Omental fat pad (tissue), 4 donors: ENCODE results near the gene INSIG2. TPM values are rescaled to one million over a fixed set of nuclear protein-coding genes. Genes with fewer than 3 reads are reported as not detected.

ENCODE experiments used
- ATAC-seq: fragments of 150-250 bp; one replicate; pipeline ENCODE4 v1.9.1; 2016; ENCODE audit warnings: mild to moderate bottlenecking, moderate library complexity; ENCODE audit not compliant: low FRiP score
- DNase-seq: peaks from one replicate; pipeline ENCODE4 v3.0.0-alpha.2; 2019; ENCODE audit warnings: low spot score
- CTCF ChIP-seq, 3 donors: fragments of 450-650 bp; IDR thresholded peaks; one replicate each; pipeline ENCODE4 v1.5.1; 2016 to 2017; ENCODE audit warnings: antibody characterized with exemption in 3 of 3, mild to moderate bottlenecking in 3 of 3, moderate library complexity in 2 of 3
- total RNA-seq, 4 donors: library from RNA; depleted of rRNA; stranded (reverse); fragments of >200 nt; gene quantifications; one replicate each; pipeline ENCODE4 v1.1.0, GENCODE V29; 2016

The INSIG2 gene
- total RNA-seq, 4 donors from 2014 or later = 5.3 to 15.9 (median 9.7) TPM

GRCh38 chr2:118145806-118146205 lies 57.5 kb downstream of the INSIG2 start:
- no peak for DNase-seq
- no peak for TF ChIP-seq CTCF (IDR thresholded peaks at IDR 0.05)

GRCh38 chr2:118146315-118147283 lies 58.3 kb downstream of the INSIG2 start:
- no peak for DNase-seq
- no peak for ATAC-seq
- no peak for TF ChIP-seq CTCF (IDR thresholded peaks at IDR 0.05)

More at GRCh38 chr2:118145806-118146205, 57.5 kb downstream of the INSIG2 start:
- ATAC-seq = no peak

DNA sequence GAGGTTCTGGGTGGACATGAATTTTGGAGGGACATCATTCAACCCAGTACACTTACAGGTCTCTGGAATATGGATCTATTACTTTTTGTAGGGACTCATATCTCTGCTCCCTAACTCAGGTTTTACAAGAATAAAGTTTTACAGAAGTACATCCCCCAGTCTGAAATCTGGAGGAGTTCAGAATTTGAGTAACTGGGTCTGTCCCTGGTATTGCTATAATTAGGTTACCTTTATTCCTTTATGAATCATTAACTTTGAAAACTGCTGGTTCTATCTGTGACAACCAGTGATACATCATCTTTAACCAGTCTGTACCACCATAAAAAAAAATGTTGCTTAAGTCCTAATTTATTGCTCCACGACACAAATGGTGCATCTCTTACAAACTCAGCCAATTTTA lies 59.9 kb downstream of the INSIG2 start:
- no peak for ATAC-seq
- DNase-seq = no peak
- no peak for TF ChIP-seq CTCF (IDR thresholded peaks at IDR 0.05)

GRCh38 chr2:118148809-118149208 lies 60.5 kb downstream of the INSIG2 start:
- DNase-seq (no peak), ATAC-seq (no peak)
- no peak for TF ChIP-seq CTCF (IDR thresholded peaks at IDR 0.05)

GRCh38 chr2:118150294-118150693 lies 62.0 kb downstream of the INSIG2 start:
- TF ChIP-seq CTCF (IDR thresholded peaks at IDR 0.05) = no peak
- DNase-seq = no peak
- no peak for ATAC-seq

DNA sequence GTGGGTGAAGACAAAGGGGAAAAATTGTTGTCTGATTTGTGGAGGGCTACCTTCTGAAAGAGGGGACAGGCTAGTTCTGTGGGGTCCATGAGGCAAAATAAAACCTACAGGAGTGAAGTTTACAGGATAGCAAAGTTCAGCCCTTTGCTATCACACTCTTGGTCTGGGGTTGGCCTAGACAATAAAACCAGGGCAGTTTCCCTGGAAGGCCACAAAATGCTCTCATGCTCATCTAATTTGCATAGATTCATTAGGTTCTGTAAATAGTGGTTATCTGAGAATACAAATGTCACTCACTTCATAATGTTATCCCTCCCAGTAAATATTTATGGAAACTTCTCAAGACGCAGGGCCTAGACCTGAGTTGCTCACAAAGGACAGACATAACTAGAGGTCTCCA lies 63.6 kb downstream of the INSIG2 start:
- TF ChIP-seq CTCF (IDR thresholded peaks at IDR 0.05) = no peak
- DNase-seq (no peak), ATAC-seq (no peak)

- ATAC-seq (no peak), DNase-seq (no peak)
- TF ChIP-seq CTCF (IDR thresholded peaks at IDR 0.05) = no peak
Observed at GRCh38 chr2:118153433-118153832, 65.2 kb downstream of the INSIG2 start.
